Anterior cingulate cortex (tissue), 58 donors: Measurements from ENCODE around the gene AFAP1L1.

ENCODE experiments used
- DNase-seq, 58 donors: peaks; one replicate each; lab custom pipeline; 2025; lab: John Stamatoyannopoulos, UW

Gene AFAP1L1

DNA sequence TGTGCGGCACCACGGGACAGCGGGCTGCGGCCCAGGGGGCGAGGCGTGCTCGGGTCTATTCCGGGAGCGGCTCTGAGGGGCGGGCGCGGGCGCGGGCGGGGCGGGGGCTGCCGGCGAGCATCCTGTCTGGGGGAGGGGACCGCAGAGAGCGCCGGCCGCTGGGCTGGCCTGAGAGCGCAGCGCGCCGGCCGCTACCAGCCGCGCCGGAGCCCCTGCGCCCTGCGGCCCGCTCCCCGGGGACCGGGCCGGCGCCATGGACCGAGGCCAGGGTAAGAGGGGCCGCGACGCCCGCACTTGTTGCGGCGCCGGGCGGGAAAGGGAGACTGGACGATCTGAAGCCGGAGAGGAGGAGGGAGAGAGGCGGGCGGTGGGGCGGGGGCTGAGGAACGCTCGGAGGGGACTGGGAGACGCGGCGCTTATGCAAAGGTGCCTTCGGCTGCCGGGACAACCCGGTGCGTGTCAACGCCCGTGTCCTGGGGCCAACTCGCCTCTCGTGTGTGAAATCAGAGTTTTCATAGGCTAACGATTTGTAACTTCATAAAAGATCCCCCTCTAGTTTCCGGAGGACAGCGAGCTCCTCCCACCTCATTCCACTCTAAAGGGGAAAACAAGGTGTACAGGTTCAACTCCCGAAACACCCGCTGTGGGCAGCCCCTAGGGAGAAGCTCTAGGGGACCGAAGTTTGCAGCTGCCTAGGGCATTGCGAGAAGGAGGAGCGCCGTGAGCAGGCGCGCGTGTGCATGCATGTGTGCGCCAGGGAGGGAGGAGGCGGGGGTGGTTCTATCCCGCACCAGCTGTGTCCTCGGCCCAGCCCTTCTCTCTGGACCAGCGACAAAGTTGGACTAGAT is at the start of gene AFAP1L1:
Gene AFAP1L1, plus strand, starts transcription at position 144 of the 848 bp plus-strand sequence. Its CDS starts 110 bp downstream, at position 254.
- DNase-seq: peak in 27 of 58 donors; percentile 5 to 51 (median 21)

- peak in 1 of 58 donors; percentile 9 for DNase-seq
Measured at GRCh38 chr5:149223081-149223848, 48.4 kb upstream of the AFAP1L1 start.

DNA sequence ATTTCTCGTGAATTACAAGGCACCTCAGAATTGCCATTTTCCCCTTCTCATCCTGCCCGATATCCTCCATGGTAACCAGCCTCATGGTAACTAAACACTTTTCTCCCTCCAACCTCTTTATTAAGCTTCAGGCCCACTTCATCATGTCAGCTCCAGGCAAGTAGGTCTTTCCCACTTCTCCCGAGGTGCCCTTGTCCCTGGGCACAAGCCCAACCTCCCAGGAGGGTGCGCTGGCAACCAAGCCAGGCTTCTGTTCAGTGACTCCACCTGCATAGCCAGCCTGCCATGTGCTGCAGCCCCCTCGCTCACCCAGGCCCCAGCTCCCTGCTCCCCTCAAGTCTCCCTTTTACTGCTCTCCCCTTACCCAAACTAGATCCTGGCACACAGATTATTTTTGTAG is 47.4 kb upstream of the AFAP1L1 start:
- no peak for DNase-seq

DNA sequence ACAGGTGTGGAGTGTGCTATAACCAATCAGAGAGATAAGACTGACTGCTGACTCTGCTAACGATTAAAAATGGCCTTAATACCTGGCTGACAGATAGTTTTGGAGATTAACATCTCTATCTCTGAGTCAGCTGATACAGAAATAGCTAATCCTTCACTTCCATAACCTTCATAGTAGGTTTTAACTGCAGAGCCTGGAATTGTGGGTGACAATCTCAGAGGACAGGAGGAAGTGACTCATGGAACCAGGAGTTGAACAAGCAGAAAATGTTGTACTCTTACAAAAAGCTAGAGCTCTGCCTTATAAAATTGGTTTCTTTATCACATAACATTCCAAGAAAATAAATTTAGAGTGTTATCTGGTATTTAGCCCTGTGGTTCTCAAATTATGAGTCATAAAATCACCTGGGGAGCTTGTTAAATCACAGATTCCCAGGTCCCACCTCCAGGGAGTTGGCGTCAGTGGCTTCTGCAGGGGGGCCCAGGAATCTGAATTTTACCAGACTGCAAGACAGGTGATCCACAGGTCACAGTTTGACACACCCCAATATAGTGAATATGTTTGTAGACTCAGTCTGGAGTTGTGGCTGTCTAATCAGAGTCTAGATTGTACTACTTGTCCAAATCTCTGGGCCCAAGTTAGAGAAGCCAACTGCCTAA is 44.4 kb upstream of the AFAP1L1 start:
- DNase-seq: no peak

DNA sequence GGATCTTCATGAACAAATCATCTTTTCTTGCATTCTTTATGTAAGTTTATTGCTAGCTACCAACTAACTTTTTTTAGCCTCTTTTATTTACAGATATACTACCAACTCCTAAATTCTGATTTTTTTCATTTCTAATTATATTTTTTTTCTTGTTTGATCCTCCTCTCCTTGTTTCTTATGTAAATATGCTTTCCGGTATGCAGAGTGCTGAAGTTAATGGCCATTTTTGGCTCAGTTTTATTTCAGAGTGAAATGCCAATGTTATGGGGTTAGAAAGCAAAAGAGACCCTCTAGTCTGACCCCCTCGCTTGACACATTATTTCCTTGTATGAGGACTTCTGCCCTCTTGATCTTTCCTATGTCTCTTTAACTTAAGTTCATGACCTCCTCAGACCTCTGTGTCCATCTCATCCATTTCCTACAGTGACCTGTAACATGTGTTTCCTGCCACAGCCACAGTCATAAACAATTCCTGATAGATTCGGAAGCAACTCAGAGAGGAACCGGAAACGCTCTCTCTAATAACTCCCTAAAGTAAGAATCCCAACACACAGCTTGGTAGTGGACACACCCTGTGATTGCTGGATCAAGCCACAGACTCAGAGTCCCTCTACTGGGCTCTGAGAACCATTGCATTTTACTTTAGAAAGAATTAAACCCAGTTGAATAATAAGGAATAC is 42.9 kb upstream of the AFAP1L1 start:
- peak in 12 of 58 donors; percentile 6 to 60 (median 16) for DNase-seq

DNA sequence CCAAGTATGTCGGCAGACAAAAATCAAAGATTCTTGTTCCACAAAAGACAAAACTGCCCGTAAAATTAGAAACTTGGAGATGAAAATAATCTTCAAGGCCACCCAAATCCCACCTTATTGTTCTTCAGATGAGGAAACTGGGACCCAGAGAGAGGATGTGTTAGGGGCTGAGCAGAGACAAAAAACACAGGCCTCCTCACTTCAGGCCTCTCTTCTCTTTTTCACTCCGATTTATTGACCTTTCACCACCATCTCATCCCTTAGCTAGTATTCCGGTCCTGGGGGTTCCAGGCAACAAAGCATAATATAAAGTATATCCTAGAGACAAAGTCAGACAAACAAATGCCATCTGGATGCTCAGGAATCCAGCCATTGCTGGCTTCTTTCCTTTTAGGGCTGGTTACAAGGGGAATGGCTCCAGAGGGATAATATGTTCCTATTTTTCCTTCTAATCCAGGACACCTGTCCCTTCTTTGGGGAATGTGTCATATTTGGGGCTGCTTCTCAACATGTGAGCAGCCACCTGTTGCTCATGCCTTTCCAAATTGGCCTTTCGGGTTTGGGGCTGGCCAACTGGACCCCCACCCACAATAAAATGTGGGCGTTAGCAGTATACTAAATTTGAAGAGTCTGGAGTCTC is 42.2 kb upstream of the AFAP1L1 start:
- DNase-seq: no peak

DNA sequence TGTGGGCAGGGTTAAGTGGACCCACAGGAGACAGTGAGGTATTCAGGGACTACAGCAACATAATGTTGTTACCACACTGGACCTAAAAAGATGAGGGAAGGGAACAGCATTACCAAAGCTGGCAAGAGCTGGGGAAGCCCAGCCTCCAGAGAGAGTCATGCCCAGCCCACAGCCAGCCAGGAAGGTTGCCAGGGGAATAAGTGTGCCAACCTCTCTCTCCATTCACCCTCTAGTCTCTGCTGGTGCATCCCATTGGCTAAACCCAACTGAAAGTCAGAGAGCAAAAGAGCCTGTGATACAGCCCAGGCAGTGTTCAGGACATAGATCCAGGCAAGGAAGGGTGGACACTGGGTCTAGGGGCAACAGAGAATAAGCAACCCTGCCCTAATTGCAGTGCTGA is 35.8 kb upstream of the AFAP1L1 start:
- peak in 15 of 58 donors; percentile 3 to 38 (median 12) for DNase-seq

DNA sequence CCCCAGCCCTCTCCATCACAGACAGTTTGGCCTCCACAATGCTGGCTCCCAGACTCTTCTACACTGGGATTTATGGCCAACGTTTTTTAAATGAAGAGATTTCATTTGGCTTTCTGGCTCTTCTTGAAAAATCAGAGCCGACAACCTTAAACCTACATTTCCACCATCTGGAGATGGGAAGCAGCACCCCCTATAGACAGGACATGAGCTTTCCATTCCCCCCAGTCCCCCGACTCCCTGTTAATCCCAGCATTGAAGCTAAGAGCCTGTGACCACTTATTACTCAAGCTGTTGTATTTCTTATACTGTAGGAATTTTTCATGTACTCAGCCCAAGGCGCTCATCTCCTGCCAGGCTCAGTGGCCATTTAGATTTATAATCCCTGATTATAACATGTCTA is 34.0 kb upstream of the AFAP1L1 start:
- DNase-seq: no peak

- no peak for DNase-seq
Measured at GRCh38 chr5:149238540-149238939, 33.1 kb upstream of the AFAP1L1 start.

- no peak for DNase-seq
Measured at GRCh38 chr5:149239917-149240316, 31.7 kb upstream of the AFAP1L1 start.

GRCh38 chr5:149240354-149240998 is 31.2 kb upstream of the AFAP1L1 start:
- no peak for DNase-seq

- no peak for DNase-seq
Measured at GRCh38 chr5:149242339-149242738, 29.3 kb upstream of the AFAP1L1 start.

GRCh38 chr5:149246906-149247305 is 24.8 kb upstream of the AFAP1L1 start:
- no peak for DNase-seq

- no peak for DNase-seq
Measured at GRCh38 chr5:149247726-149248125, 23.9 kb upstream of the AFAP1L1 start.

GRCh38 chr5:149251546-149251945 is 20.1 kb upstream of the AFAP1L1 start:
- DNase-seq: no peak

DNA sequence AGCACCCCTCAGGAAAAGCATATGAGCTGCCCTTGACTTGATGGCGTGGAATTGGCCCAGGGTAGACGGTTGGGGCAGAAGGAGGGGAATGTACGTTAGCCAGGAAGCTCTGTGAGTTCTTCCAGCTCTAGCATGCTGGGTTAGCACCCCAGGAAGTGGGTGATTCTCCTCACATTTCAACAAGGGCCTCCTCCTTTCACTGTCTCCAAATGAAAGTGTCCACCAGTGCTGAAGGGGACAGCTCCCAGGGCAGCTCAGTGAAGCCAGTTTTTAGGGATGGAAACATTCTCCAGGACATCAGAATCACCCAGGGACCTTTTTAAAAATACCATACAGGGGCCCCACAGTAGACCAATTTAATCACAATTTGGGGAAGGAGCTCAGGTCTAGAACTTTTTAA is 17.2 kb upstream of the AFAP1L1 start:
- DNase-seq: no peak

DNA sequence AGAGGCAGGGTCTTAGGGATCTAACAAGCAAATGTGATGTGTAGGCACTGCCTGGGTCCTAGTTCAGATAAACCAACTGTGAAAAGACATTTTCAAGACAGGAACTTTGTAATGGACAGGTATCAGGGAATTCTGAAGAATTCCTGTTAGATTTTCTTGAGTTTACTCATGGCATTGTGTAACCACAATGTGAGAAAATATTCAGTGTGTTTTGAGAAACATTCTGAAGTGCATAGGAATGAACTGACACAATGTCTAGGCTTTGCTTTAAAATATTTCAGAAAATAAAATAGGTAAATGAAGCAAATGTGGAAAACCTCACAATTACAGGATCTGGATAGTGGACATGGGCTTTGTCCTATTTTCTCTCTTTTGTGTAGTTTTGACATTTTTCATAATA is 15.2 kb upstream of the AFAP1L1 start:
- DNase-seq: no peak

DNA sequence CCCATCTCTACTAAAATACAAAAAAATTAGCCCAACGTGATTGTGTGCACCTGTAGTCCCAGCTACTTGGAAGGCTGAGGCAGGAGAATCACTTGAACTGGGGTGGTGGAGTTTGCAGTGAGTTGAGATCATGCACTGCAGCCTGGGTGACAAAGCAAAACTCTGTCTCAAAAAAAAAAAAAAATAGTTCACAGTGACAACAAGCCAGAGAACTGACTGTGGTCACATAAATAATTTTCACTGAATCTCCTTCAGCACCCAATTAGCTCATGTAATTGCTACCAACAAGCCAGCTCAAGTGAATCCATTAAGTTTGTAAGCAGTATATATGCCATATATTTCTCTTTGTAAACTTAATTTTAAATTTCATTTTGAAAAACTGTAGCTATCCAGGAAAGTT is 14.5 kb upstream of the AFAP1L1 start:
- no peak for DNase-seq
